Stimulated activated naive CD8-positive, alpha-beta T cell treated with anti-CD3 and anti-CD28 coated beads, Interleukin-15, Interleukin-2, amounts not matched to agents 100 ng/mL and 50 ng/mL, for 24 hours (primary cell): ENCODE results near the gene DLL4.

ENCODE experiments used
- H3K27ac Mint-ChIP-seq: one replicate; pipeline ENCODE4 v1.8.0; 2021; ENCODE audit warnings: mild to moderate bottlenecking, mixed read lengths
- H3K27me3 Mint-ChIP-seq: one replicate; pipeline ENCODE4 v1.8.0; 2021; ENCODE audit warnings: mixed read lengths
- H3K36me3 Mint-ChIP-seq: one replicate; pipeline ENCODE4 v1.8.0; 2021; ENCODE audit warnings: low read depth, mixed read lengths
- H3K4me1 Mint-ChIP-seq: one replicate; pipeline ENCODE4 v1.8.0; 2021; ENCODE audit warnings: low read depth, mixed read lengths
- H3K4me3 Mint-ChIP-seq: one replicate; pipeline ENCODE4 v1.8.0; 2021; ENCODE audit warnings: mild to moderate bottlenecking, mixed read lengths
- H3K9me3 Mint-ChIP-seq: one replicate; pipeline ENCODE4 v1.8.0; 2021; ENCODE audit warnings: mixed read lengths

DLL4 gene

GRCh38 chr15:40941068-40941527, 12.0 kb downstream of the DLL4 start:
- no peak overlapping the region for H3K27ac Mint-ChIP-seq
- H3K27me3 Mint-ChIP-seq: no peaks in the 10 kb centered on the region
- peak overlapping the region; percentile 65 for H3K4me3 Mint-ChIP-seq
- no peaks in the 10 kb centered on the region for H3K9me3 Mint-ChIP-seq
- no peaks in the 10 kb centered on the region for H3K36me3 Mint-ChIP-seq
- peaks cover 34% of the 10 kb centered on the region for H3K4me1 Mint-ChIP-seq

- Mint-ChIP-seq H3K4me3 (peak overlapping the region; percentile 80), H3K27me3 (no peaks in the 10 kb centered on the region), H3K36me3 (no peaks in the 10 kb centered on the region), H3K27ac (no peak overlapping the region), H3K9me3 (no peaks in the 10 kb centered on the region), H3K4me1 (peaks cover 34% of the 10 kb centered on the region)
Measured at GRCh38 chr15:40941528-40942336, 12.6 kb downstream of the DLL4 start.

- peak overlapping the region; percentile 80 for H3K4me3 Mint-ChIP-seq
- H3K9me3 Mint-ChIP-seq: no peaks in the 10 kb centered on the region
- no peaks in the 10 kb centered on the region for H3K36me3 Mint-ChIP-seq
- peak overlapping the region; percentile 59 for H3K27ac Mint-ChIP-seq
- peaks cover 34% of the 10 kb centered on the region for H3K4me1 Mint-ChIP-seq
- no peaks in the 10 kb centered on the region for H3K27me3 Mint-ChIP-seq
Measured at GRCh38 chr15:40942337-40942854, 13.3 kb downstream of the DLL4 start.

- peak overlapping the region; percentile 80 for H3K4me3 Mint-ChIP-seq
- peaks cover 34% of the 10 kb centered on the region for H3K4me1 Mint-ChIP-seq
Measured at GRCh38 chr15:40942878-40943277, 13.7 kb downstream of the DLL4 start.

GRCh38 chr15:40943764-40944365, 14.7 kb downstream of the DLL4 start:
- Mint-ChIP-seq H3K9me3 (no peaks in the 10 kb centered on the region), H3K27ac (no peak overlapping the region), H3K27me3 (no peaks in the 10 kb centered on the region), H3K4me3 (no peak overlapping the region), H3K4me1 (peaks cover 34% of the 10 kb centered on the region), H3K36me3 (no peaks in the 10 kb centered on the region)

More at GRCh38 chr15:40942878-40943277, 13.7 kb downstream of the DLL4 start:
- H3K27me3 Mint-ChIP-seq: no peaks in the 10 kb centered on the region
- no peaks in the 10 kb centered on the region for H3K36me3 Mint-ChIP-seq
- no peaks in the 10 kb centered on the region for H3K9me3 Mint-ChIP-seq
- peak overlapping the region; percentile 59 for H3K27ac Mint-ChIP-seq

- no peaks in the 10 kb centered on the region for H3K9me3 Mint-ChIP-seq
- H3K27me3 Mint-ChIP-seq: no peaks in the 10 kb centered on the region
- no peak overlapping the region for H3K27ac Mint-ChIP-seq
- H3K4me1 Mint-ChIP-seq: peaks cover 33% of the 10 kb centered on the region
- H3K4me3 Mint-ChIP-seq: no peak overlapping the region
- no peaks in the 10 kb centered on the region for H3K36me3 Mint-ChIP-seq
Measured at GRCh38 chr15:40944510-40945296, 15.6 kb downstream of the DLL4 start.

DNA sequence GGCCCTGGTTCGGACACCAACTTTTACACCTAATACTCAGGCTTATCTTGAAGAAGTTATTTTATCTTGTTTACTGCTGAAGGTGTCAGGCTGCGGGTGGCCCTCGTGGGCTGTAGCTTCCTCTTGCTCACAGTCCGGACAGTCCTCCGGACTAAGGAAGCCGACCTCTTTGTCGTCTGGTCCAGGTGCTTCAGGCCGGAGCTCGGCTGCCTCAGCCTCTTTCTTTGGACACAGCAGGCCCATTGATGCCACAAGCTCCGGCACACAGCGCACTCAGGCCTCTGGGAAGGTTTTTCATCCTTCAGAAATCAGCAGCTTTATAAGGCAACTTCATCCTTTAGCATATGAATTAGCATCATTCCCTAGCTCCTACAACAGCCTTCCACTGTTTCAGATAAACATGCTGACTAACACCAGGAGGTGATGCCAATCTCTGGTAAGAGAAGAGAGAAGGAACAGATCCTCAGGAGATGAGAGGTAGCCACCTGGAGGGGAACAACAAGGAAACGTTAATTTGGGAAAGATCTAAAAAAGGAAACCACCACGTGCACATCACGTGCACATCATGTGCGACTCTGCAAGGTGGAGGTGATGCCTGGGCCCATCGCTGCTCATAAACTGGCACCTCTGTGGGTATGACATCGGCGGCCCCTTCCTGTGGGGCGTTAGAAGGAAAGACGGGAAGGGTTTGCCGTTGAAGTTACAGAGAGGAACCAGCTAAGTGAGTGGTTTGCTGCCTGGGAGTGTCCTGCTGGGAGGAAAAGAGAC, 19.8 kb downstream of the DLL4 start:
- no peaks in the 10 kb centered on the region for H3K9me3 Mint-ChIP-seq
- no peak overlapping the region for H3K4me3 Mint-ChIP-seq
- no peaks in the 10 kb centered on the region for H3K27me3 Mint-ChIP-seq
- H3K4me1 Mint-ChIP-seq: peaks cover 18% of the 10 kb centered on the region
- peaks cover 6% of the 10 kb centered on the region for H3K36me3 Mint-ChIP-seq
- H3K27ac Mint-ChIP-seq: no peak overlapping the region

DNA sequence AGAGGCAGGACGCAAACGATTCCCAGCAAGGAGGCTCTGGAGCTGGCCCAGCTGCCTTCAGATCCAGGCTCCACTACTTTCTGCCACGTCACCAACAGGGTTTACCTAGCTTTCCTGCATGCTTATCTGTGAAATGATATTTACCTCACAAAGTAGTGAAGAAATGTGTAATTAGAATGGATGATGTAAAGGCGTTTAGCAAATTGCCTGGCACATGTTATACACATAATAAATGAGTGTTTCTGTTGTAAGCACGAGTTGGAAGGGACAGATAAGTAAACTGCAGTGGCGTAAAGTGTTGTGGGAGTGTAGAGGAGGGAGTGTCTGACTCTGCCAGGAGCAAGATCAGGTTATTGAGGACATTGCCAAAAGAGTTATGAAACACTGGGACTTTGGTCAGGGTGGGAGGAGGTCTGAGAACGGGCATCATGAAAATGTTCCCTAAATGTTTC, 20.6 kb downstream of the DLL4 start:
- Mint-ChIP-seq H3K27ac (no peak overlapping the region), H3K4me1 (peaks cover 26% of the 10 kb centered on the region), H3K9me3 (no peaks in the 10 kb centered on the region), H3K27me3 (no peaks in the 10 kb centered on the region), H3K36me3 (peaks cover 13% of the 10 kb centered on the region), H3K4me3 (no peak overlapping the region)

GRCh38 chr15:40951764-40952163, 22.6 kb downstream of the DLL4 start:
- H3K9me3 Mint-ChIP-seq: no peaks in the 10 kb centered on the region
- peak overlapping the region; percentile 87 for H3K4me3 Mint-ChIP-seq
- H3K27ac Mint-ChIP-seq: peak overlapping the region; percentile 97

GRCh38 chr15:40952301-40952900, 23.3 kb downstream of the DLL4 start:
- Mint-ChIP-seq H3K27ac (peak overlapping the region; percentile 97), H3K9me3 (no peaks in the 10 kb centered on the region), H3K4me1 (peaks cover 36% of the 10 kb centered on the region), H3K4me3 (peak overlapping the region; percentile 87), H3K27me3 (no peaks in the 10 kb centered on the region), H3K36me3 (peaks cover 23% of the 10 kb centered on the region)

More at GRCh38 chr15:40951764-40952163, 22.6 kb downstream of the DLL4 start:
- no peaks in the 10 kb centered on the region for H3K27me3 Mint-ChIP-seq
- peaks cover 23% of the 10 kb centered on the region for H3K36me3 Mint-ChIP-seq
- peaks cover 36% of the 10 kb centered on the region for H3K4me1 Mint-ChIP-seq

DNA sequence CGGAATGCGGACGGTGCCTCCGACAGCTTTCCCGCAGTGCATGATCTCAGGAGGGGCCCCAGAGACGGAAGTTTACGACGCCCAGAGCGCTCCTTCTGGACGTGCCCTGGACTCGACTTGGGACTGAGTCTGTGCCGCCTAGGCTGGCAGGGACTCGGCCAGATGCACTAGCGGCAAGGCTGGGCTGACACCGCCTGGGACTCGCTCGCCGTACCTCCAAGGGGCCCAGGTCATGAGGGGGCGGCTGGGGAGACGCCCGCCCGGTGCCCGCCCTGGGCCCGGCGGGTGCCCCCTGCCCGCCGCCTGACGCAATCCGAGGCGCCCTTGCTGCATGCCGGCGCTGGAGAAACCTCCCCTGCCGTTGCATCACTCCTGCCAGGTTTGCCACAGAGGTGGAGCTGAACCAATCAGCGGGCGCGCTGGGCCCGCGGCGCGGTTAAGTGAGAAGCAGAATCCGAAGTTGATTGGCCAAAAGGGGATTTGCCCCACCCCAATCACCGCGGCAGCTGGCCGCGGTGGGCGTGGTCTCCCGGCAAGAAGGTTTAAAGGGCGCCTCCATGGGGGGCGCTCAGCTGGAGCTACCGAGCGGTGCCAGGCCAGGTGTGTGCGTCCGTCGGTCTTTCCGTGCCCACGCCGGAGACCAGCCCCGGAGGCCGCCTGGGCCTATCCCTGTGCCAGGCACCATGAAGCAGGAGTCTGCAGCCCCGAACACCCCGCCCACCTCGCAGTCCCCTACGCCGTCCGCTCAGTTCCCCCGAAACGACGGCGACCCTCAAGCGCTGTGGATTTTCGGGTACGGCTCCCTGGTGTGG, 24.0 kb downstream of the DLL4 start, which contains the start of gene CHAC1:
CHAC1 (plus strand) TSS at position 571 of the 812 bp plus-strand sequence; CDS start at position 684, 113 bp downstream.
- Mint-ChIP-seq H3K4me1 (peaks cover 36% of the 10 kb centered on the region), H3K4me3 (peak within 1 kb of the TSS; percentile 87)

GRCh38 chr15:40953713-40954074, 24.6 kb downstream of the DLL4 start:
- H3K27me3 Mint-ChIP-seq: no peaks in the 10 kb centered on the region
- peak overlapping the region; percentile 87 for H3K4me3 Mint-ChIP-seq
- H3K4me1 Mint-ChIP-seq: peaks cover 36% of the 10 kb centered on the region
- H3K9me3 Mint-ChIP-seq: no peaks in the 10 kb centered on the region
- H3K36me3 Mint-ChIP-seq: peaks cover 23% of the 10 kb centered on the region
- peak overlapping the region; percentile 97 for H3K27ac Mint-ChIP-seq

More for the DNA sequence above, 24.0 kb downstream of the DLL4 start, which contains the start of gene CHAC1:
- H3K27me3 Mint-ChIP-seq: no peaks in the 10 kb centered on the region
- H3K27ac Mint-ChIP-seq: peak within 1 kb of the TSS; percentile 97
- no peaks in the 10 kb centered on the region for H3K9me3 Mint-ChIP-seq
- peaks cover 23% of the 10 kb centered on the region for H3K36me3 Mint-ChIP-seq
